ENCODE data around the gene EIF3D. TPM values are rescaled to one million over a fixed set of nuclear protein-coding genes. Genes with fewer than 3 reads are reported as not detected.
A peak's percentile ranks its signal among the peaks of the same experiment; 100 is the strongest.

EIF3D gene
- total RNA-seq, 1 experiment from 2014 or later: 224 TPM

GRCh38 chr22:36550701-36551495, 21.9 kb upstream of the EIF3D start:
- Mint-ChIP-seq H3K27ac (ENCODE audit: unreplicated experiment) (no peak overlapping the region), H3K4me1 (ENCODE audit: low read depth, unreplicated experiment) (peaks cover 17% of the 10 kb centered on the region), H3K9me3 (ENCODE audit: low read depth, unreplicated experiment) (no peaks in the 10 kb centered on the region), H3K27me3 (ENCODE audit: unreplicated experiment) (peaks cover 80% of the 10 kb centered on the region), H3K4me3 (ENCODE audit: low read depth, unreplicated experiment) (no peak overlapping the region), H3K36me3 (ENCODE audit: insufficient read depth, unreplicated experiment) (peaks cover 4% of the 10 kb centered on the region)
- CTCF ChIA-PET: no interaction called here
- no TSS peak for BruUV-seq (replicated peaks)
- intact Hi-C loops (cut with micrococcal nuclease; ENCODE audit: unreplicated experiment): no loop called here
- TF ChIP-seq, protein P1, sequence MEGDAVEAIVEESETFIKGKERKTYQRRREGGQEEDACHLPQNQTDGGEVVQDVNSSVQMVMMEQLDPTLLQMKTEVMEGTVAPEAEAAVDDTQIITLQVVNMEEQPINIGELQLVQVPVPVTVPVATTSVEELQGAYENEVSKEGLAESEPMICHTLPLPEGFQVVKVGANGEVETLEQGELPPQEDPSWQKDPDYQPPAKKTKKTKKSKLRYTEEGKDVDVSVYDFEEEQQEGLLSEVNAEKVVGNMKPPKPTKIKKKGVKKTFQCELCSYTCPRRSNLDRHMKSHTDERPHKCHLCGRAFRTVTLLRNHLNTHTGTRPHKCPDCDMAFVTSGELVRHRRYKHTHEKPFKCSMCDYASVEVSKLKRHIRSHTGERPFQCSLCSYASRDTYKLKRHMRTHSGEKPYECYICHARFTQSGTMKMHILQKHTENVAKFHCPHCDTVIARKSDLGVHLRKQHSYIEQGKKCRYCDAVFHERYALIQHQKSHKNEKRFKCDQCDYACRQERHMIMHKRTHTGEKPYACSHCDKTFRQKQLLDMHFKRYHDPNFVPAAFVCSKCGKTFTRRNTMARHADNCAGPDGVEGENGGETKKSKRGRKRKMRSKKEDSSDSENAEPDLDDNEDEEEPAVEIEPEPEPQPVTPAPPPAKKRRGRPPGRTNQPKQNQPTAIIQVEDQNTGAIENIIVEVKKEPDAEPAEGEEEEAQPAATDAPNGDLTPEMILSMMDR (IDR thresholded peaks at IDR 0.05; ENCODE audit: unreplicated experiment): no peak
- DNase-seq: no peak

- CTCF ChIA-PET: interaction anchor here (0.6 kb wide), 3 partner anchors 12 to 468 kb away, joined by 3 to 4 read pairs (median 4); no protein-coding TSS in a partner anchor
- Mint-ChIP-seq H3K4me1 (ENCODE audit: low read depth, unreplicated experiment) (peaks cover 19% of the 10 kb centered on the region), H3K27ac (ENCODE audit: unreplicated experiment) (no peak overlapping the region), H3K27me3 (ENCODE audit: unreplicated experiment) (peaks cover 72% of the 10 kb centered on the region), H3K9me3 (ENCODE audit: low read depth, unreplicated experiment) (no peaks in the 10 kb centered on the region), H3K36me3 (ENCODE audit: insufficient read depth, unreplicated experiment) (peaks cover 4% of the 10 kb centered on the region), H3K4me3 (ENCODE audit: low read depth, unreplicated experiment) (no peak overlapping the region)
- intact Hi-C loops (cut with micrococcal nuclease; ENCODE audit: unreplicated experiment): loop anchor here (5.0 kb wide), 2 partner anchors 108 to 228 kb away; partner anchors contain the start of gene IFT27
- no peak for DNase-seq
- BruUV-seq (replicated peaks): no TSS peak
- TF ChIP-seq, protein P1 (IDR thresholded peaks at IDR 0.05; ENCODE audit: unreplicated experiment): no peak
Measured at GRCh38 chr22:36549033-36549432, 20.1 kb upstream of the EIF3D start.

- Mint-ChIP-seq H3K36me3 (ENCODE audit: insufficient read depth, unreplicated experiment) (peaks cover 4% of the 10 kb centered on the region), H3K4me1 (ENCODE audit: low read depth, unreplicated experiment) (peaks cover 19% of the 10 kb centered on the region), H3K9me3 (ENCODE audit: low read depth, unreplicated experiment) (no peaks in the 10 kb centered on the region), H3K27me3 (ENCODE audit: unreplicated experiment) (peaks cover 68% of the 10 kb centered on the region), H3K27ac (ENCODE audit: unreplicated experiment) (no peak overlapping the region), H3K4me3 (ENCODE audit: low read depth, unreplicated experiment) (no peak overlapping the region)
- no TSS peak for BruUV-seq (replicated peaks)
- TF ChIP-seq, protein P1 (IDR thresholded peaks at IDR 0.05; ENCODE audit: unreplicated experiment): no peak
- CTCF ChIA-PET: no interaction called here
- DNase-seq: no peak
- intact Hi-C loops (cut with micrococcal nuclease; ENCODE audit: unreplicated experiment): loop anchor here (5.0 kb wide), 2 partner anchors 109 to 229 kb away; partner anchors contain the start of gene IFT27
Measured at GRCh38 chr22:36548606-36549005, 19.6 kb upstream of the EIF3D start.

DNA sequence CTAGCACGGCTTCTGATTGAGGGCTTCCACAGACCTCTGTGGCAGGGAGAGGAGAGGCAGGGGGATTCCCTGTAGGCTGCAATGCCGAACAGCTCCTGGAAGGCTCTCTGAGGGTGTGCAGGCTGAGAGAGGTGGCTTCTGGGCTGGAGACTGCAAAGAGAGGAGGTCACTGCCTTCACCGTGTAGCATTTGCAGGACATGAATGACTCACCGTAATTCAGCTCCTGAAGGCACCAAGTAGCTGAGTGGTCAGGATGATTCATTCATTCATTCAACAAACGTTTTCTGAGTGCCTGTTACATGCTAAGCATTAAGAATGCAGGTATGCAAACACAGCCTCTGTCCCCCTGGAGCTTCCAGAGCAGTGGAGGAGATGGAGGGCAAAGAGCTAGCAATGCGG, 18.0 kb upstream of the EIF3D start:
- TF ChIP-seq, protein P1 (IDR thresholded peaks at IDR 0.05; ENCODE audit: unreplicated experiment): no peak
- Mint-ChIP-seq H3K27ac (ENCODE audit: unreplicated experiment) (peak overlapping the region; percentile 37), H3K36me3 (ENCODE audit: insufficient read depth, unreplicated experiment) (peaks cover 4% of the 10 kb centered on the region), H3K4me1 (ENCODE audit: low read depth, unreplicated experiment) (peaks cover 19% of the 10 kb centered on the region), H3K9me3 (ENCODE audit: low read depth, unreplicated experiment) (no peaks in the 10 kb centered on the region), H3K4me3 (ENCODE audit: low read depth, unreplicated experiment) (peak overlapping the region; percentile 4), H3K27me3 (ENCODE audit: unreplicated experiment) (peaks cover 54% of the 10 kb centered on the region)
- intact Hi-C loops (cut with micrococcal nuclease; ENCODE audit: unreplicated experiment): loop anchor here (1.0 to 5.0 kb wide), 3 partner anchors 110 to 309 kb away; partner anchors contain the start of gene IFT27
- DNase-seq: peak; percentile 46
- BruUV-seq (replicated peaks): no TSS peak
- CTCF ChIA-PET: interaction anchor here (0.6 to 2.0 kb wide), 16 partner anchors 9 to 431 kb away, joined by 3 to 22 read pairs (median 4); partner anchors contain the start of gene IFT27

All from Calu3 (cell line).